HEK293 (cell line): Measurements from ENCODE around the gene PES1.

ENCODE experiments used
- CTCF ChIA-PET: fragments of 350-600 bp; formaldehyde crosslinking; extraction: SDS; loops from one replicate; lab custom pipeline; 2021; ENCODE audit warnings: antibody characterized with exemption; lab: Yijun Ruan, JAX
- POLR2A ChIA-PET: fragments of 300-600 bp; formaldehyde crosslinking; extraction: SDS; loops from one replicate; lab custom pipeline; 2020; ENCODE audit warnings: antibody characterized with exemption, inconsistent platforms; lab: Yijun Ruan, JAX
- H3K27ac ChIP-seq: fragments of 200-500 bp; sonication (Bioruptor generic); 2 replicates; pipeline ENCODE4 v1.5.1; 2014; ENCODE audit warnings: low read depth, low read length, control low read depth, inconsistent platforms; ENCODE audit errors: extremely low read depth
- H3K36me3 ChIP-seq, 2 experiments: fragments of 200-500 bp in 1 of 2; sonication (Bioruptor generic) in 1 of 2; 1 replicate in 1 of 2; 2 replicates in 1 of 2; pipeline ENCODE4 v1.5.1; 2014 to 2017; ENCODE audit warnings: inconsistent platforms in 2 of 2, low read length in 2 of 2; ENCODE audit not compliant: control insufficient read depth in 2 of 2, insufficient read depth in 1 of 2
- H3K4me1 ChIP-seq: fragments of 200-500 bp; sonication (Bioruptor generic); 2 replicates; pipeline ENCODE4 v1.5.1; 2014; ENCODE audit warnings: mild to moderate bottlenecking, low read length, inconsistent platforms; ENCODE audit not compliant: control insufficient read depth, insufficient read depth
- H3K4me3 ChIP-seq: 2 replicates; pipeline ENCODE4 v1.5.1; 2011; ENCODE audit warnings: low read depth, mild to moderate bottlenecking, control low read depth, low read length, moderate library complexity
- H3K9me3 ChIP-seq: fragments of 200-500 bp; sonication (Bioruptor generic); 2 replicates; pipeline ENCODE4 v1.5.1; 2014; ENCODE audit warnings: low read depth, low read length, inconsistent platforms; ENCODE audit not compliant: control insufficient read depth, insufficient read depth
- HOXD13 ChIP-seq: sonication (generic); formaldehyde crosslinking; IDR thresholded peaks from 2 replicates; pipeline ENCODE4 v1.8.0; 2022; ENCODE audit warnings: missing genetic modification reagents, borderline replicate concordance
- MYNN ChIP-seq: fragments of 450-650 bp; formaldehyde crosslinking; IDR thresholded peaks from 2 replicates; pipeline ENCODE4 v1.5.1; 2016; ENCODE audit warnings: missing biosample characterization, missing genetic modification characterization, borderline replicate concordance
- RBAK ChIP-seq: fragments of 450-650 bp; formaldehyde crosslinking; IDR thresholded peaks from 2 replicates; pipeline ENCODE4 v1.5.1; 2016; ENCODE audit warnings: missing biosample characterization, missing genetic modification characterization
- ZBTB21 ChIP-seq: fragments of 450-650 bp; formaldehyde crosslinking; IDR thresholded peaks from 2 replicates; pipeline ENCODE4 v1.5.1; 2017; ENCODE audit warnings: missing biosample characterization, missing genetic modification characterization
- ZBTB7A ChIP-seq: fragments of 450-650 bp; formaldehyde crosslinking; IDR thresholded peaks from 2 replicates; pipeline ENCODE4 v1.5.1; 2016; ENCODE audit warnings: low read depth, missing biosample characterization, missing genetic modification characterization
- ZNF426 ChIP-seq: fragments of 450-650 bp; formaldehyde crosslinking; IDR thresholded peaks from 2 replicates; pipeline ENCODE4 v1.5.1; 2017; ENCODE audit warnings: missing biosample characterization, missing genetic modification characterization, mild to moderate bottlenecking, inconsistent platforms, moderate library complexity
- ZNF600 ChIP-seq: fragments of 450-650 bp; formaldehyde crosslinking; IDR thresholded peaks from 2 replicates; pipeline ENCODE4 v1.5.1; 2016; ENCODE audit warnings: missing biosample characterization, missing genetic modification characterization
- ZNF654 ChIP-seq: fragments of 450-650 bp; formaldehyde crosslinking; IDR thresholded peaks from 2 replicates; pipeline ENCODE4 v1.5.1; 2016; ENCODE audit warnings: low read depth, missing biosample characterization, missing genetic modification characterization
- ZNF670 ChIP-seq: fragments of 450-650 bp; formaldehyde crosslinking; IDR thresholded peaks from 2 replicates; pipeline ENCODE4 v1.5.1; 2016; ENCODE audit warnings: missing biosample characterization, missing genetic modification characterization, low read depth
- ZNF677 ChIP-seq: fragments of 450-650 bp; IDR thresholded peaks from 2 replicates; pipeline ENCODE4 v1.5.0; 2018; ENCODE audit warnings: missing biosample characterization, mild to moderate bottlenecking, missing genetic modification characterization, moderate library complexity
- ZNF747 ChIP-seq: fragments of 450-650 bp; formaldehyde crosslinking; IDR thresholded peaks from 2 replicates; pipeline ENCODE4 v1.5.1; 2016; ENCODE audit warnings: missing biosample characterization, missing genetic modification characterization
- ZSCAN16 ChIP-seq: fragments of 450-650 bp; formaldehyde crosslinking; IDR thresholded peaks from 2 replicates; pipeline ENCODE4 v1.5.1; 2016; ENCODE audit warnings: missing biosample characterization, missing genetic modification characterization
- TF ChIP-seq, protein P1 (sequence below): fragments of 450-650 bp; formaldehyde crosslinking; IDR thresholded peaks from 2 replicates; pipeline ENCODE4 v1.5.1; 2017; ENCODE audit warnings: missing biosample characterization, missing genetic modification characterization
- TF ChIP-seq, protein P2 (sequence below): fragments of 450-650 bp; formaldehyde crosslinking; IDR thresholded peaks from 2 replicates; pipeline ENCODE4 v1.5.1; 2016; ENCODE audit warnings: missing biosample characterization, missing genetic modification characterization
- TF ChIP-seq, protein P3 (sequence below): fragments of 450-650 bp; formaldehyde crosslinking; IDR thresholded peaks from 2 replicates; pipeline ENCODE4; 2016; ENCODE audit warnings: missing biosample characterization, missing genetic modification characterization
- TF ChIP-seq, protein P4 (sequence below): fragments of 450-650 bp; formaldehyde crosslinking; IDR thresholded peaks from 2 replicates; pipeline ENCODE4 v1.5.1; 2017; ENCODE audit warnings: missing biosample characterization, missing genetic modification characterization
- TF ChIP-seq, protein P5 (sequence below): fragments of 450-650 bp; formaldehyde crosslinking; IDR thresholded peaks from 2 replicates; pipeline ENCODE4 v1.5.1; 2016; ENCODE audit warnings: missing biosample characterization, missing genetic modification characterization, borderline replicate concordance
- TF ChIP-seq, protein P6 (sequence below): fragments of 450-650 bp; formaldehyde crosslinking; IDR thresholded peaks from 2 replicates; pipeline ENCODE4 v1.5.1; 2017; ENCODE audit warnings: missing biosample characterization, missing genetic modification characterization

PES1 gene

DNA sequence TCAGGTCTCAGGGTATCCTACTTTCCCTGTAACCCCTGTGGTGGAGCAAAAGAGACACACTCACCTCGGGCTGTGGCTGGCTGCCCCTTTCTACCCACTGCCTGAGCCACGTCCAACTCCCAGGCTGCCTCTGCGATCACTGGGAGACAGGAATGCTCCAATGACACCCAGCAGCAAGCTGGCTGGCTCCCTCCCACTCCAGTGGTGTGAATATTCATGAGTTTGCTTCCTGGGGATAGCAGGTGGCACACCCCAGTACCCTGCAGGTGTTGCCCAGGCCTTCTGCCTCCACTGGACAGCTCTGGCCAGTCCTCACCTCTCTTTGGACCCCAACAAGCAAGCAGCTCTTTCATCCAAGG, 27.0 kb downstream of the PES1 start:
- Histone ChIP-seq H3K9me3 (no peaks in the 10 kb centered on the region), H3K36me3 (no peaks in the 10 kb centered on the region), H3K27ac (no peak overlapping the region), H3K4me1 (no peaks in the 10 kb centered on the region), H3K4me3 (no peak overlapping the region)
- TF ChIP-seq ZNF654 (tag by site-specific recombination) (no peak), ZNF747 (tag by site-specific recombination) (no peak), ZNF426 (no peak), ZNF670 (tag by site-specific recombination) (no peak), RBAK (tag by site-specific recombination) (no peak), MYNN (tag by site-specific recombination) (no peak), ZBTB21 (tag by site-specific recombination) (no peak), HOXD13 (CRISPR knock-in tag) (no peak), ZSCAN16 (tag by site-specific recombination) (no peak), ZNF600 (no peak), ZBTB7A (tag by site-specific recombination) (no peak), ZNF677 (no peak)
- TF ChIP-seq, protein P1, sequence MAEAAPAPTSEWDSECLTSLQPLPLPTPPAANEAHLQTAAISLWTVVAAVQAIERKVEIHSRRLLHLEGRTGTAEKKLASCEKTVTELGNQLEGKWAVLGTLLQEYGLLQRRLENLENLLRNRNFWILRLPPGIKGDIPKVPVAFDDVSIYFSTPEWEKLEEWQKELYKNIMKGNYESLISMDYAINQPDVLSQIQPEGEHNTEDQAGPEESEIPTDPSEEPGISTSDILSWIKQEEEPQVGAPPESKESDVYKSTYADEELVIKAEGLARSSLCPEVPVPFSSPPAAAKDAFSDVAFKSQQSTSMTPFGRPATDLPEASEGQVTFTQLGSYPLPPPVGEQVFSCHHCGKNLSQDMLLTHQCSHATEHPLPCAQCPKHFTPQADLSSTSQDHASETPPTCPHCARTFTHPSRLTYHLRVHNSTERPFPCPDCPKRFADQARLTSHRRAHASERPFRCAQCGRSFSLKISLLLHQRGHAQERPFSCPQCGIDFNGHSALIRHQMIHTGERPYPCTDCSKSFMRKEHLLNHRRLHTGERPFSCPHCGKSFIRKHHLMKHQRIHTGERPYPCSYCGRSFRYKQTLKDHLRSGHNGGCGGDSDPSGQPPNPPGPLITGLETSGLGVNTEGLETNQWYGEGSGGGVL (tag by site-specific recombination): no peak
- TF ChIP-seq, protein P2, sequence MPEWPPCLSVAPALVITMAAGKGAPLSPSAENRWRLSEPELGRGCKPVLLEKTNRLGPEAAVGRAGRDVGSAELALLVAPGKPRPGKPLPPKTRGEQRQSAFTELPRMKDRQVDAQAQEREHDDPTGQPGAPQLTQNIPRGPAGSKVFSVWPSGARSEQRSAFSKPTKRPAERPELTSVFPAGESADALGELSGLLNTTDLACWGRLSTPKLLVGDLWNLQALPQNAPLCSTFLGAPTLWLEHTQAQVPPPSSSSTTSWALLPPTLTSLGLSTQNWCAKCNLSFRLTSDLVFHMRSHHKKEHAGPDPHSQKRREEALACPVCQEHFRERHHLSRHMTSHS (tag by site-specific recombination): no peak
- TF ChIP-seq, protein P3, sequence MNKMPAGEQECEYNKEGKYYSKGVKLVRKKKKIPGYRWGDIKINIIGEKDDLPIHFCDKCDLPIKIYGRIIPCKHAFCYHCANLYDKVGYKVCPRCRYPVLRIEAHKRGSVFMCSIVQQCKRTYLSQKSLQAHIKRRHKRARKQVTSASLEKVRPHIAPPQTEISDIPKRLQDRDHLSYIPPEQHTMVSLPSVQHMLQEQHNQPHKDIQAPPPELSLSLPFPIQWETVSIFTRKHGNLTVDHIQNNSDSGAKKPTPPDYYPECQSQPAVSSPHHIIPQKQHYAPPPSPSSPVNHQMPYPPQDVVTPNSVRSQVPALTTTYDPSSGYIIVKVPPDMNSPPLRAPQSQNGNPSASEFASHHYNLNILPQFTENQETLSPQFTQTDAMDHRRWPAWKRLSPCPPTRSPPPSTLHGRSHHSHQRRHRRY (tag by site-specific recombination): no peak
- TF ChIP-seq, protein P4, sequence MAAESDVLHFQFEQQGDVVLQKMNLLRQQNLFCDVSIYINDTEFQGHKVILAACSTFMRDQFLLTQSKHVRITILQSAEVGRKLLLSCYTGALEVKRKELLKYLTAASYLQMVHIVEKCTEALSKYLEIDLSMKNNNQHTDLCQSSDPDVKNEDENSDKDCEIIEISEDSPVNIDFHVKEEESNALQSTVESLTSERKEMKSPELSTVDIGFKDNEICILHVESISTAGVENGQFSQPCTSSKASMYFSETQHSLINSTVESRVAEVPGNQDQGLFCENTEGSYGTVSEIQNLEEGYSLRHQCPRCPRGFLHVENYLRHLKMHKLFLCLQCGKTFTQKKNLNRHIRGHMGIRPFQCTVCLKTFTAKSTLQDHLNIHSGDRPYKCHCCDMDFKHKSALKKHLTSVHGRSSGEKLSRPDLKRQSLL (tag by site-specific recombination): no peak
- TF ChIP-seq, protein P5, sequence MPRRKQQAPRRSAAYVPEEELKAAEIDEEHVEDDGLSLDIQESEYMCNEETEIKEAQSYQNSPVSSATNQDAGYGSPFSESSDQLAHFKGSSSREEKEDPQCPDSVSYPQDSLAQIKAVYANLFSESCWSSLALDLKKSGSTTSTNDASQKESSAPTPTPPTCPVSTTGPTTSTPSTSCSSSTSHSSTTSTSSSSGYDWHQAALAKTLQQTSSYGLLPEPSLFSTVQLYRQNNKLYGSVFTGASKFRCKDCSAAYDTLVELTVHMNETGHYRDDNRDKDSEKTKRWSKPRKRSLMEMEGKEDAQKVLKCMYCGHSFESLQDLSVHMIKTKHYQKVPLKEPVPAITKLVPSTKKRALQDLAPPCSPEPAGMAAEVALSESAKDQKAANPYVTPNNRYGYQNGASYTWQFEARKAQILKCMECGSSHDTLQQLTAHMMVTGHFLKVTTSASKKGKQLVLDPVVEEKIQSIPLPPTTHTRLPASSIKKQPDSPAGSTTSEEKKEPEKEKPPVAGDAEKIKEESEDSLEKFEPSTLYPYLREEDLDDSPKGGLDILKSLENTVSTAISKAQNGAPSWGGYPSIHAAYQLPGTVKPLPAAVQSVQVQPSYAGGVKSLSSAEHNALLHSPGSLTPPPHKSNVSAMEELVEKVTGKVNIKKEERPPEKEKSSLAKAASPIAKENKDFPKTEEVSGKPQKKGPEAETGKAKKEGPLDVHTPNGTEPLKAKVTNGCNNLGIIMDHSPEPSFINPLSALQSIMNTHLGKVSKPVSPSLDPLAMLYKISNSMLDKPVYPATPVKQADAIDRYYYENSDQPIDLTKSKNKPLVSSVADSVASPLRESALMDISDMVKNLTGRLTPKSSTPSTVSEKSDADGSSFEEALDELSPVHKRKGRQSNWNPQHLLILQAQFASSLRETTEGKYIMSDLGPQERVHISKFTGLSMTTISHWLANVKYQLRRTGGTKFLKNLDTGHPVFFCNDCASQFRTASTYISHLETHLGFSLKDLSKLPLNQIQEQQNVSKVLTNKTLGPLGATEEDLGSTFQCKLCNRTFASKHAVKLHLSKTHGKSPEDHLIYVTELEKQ (tag by site-specific recombination): no peak
- TF ChIP-seq, protein P6, sequence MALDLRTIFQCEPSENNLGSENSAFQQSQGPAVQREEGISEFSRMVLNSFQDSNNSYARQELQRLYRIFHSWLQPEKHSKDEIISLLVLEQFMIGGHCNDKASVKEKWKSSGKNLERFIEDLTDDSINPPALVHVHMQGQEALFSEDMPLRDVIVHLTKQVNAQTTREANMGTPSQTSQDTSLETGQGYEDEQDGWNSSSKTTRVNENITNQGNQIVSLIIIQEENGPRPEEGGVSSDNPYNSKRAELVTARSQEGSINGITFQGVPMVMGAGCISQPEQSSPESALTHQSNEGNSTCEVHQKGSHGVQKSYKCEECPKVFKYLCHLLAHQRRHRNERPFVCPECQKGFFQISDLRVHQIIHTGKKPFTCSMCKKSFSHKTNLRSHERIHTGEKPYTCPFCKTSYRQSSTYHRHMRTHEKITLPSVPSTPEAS (tag by site-specific recombination): no peak
- CTCF ChIA-PET: interaction anchor here (1.3 kb wide), 1 partner anchor 191 kb away, joined by 4 read pairs; no protein-coding TSS in a partner anchor
- POLR2A ChIA-PET: no interaction called here
